ENCODE measurements around the gene SPTBN2.

The SPTBN2 gene

GRCh38 chr11:66636411-66636810, 92.6 kb downstream of the SPTBN2 start:
- no peak overlapping the region for H3K4me3 ChIP-seq (ENCODE audit: control insufficient read depth, low read depth, low read length)
- TF ChIP-seq, protein P1, sequence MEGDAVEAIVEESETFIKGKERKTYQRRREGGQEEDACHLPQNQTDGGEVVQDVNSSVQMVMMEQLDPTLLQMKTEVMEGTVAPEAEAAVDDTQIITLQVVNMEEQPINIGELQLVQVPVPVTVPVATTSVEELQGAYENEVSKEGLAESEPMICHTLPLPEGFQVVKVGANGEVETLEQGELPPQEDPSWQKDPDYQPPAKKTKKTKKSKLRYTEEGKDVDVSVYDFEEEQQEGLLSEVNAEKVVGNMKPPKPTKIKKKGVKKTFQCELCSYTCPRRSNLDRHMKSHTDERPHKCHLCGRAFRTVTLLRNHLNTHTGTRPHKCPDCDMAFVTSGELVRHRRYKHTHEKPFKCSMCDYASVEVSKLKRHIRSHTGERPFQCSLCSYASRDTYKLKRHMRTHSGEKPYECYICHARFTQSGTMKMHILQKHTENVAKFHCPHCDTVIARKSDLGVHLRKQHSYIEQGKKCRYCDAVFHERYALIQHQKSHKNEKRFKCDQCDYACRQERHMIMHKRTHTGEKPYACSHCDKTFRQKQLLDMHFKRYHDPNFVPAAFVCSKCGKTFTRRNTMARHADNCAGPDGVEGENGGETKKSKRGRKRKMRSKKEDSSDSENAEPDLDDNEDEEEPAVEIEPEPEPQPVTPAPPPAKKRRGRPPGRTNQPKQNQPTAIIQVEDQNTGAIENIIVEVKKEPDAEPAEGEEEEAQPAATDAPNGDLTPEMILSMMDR (conservative IDR thresholded peaks at IDR 0.05; ENCODE audit: control insufficient read depth, insufficient read depth, low read depth, low read length), result no peak
- DNase-seq (ENCODE audit: low read depth), result no peak
